HG02623 (cell line): ENCODE measurements around the gene ALS2.
"Not testable (repeated sequence)": the region's sequence is repeated elsewhere in the genome, so short reads cannot be mapped to it uniquely, and the experiment has no call there.

Source experiments
- ATAC-seq: cut with Tn5 transposase; IDR thresholded peaks from one replicate; pipeline ENCODE4 v1.9.1; 2021; ENCODE audit warnings: moderate library complexity; ENCODE audit not compliant: unreplicated experiment

ALS2 gene

GRCh38 chr2:201795607-201796477 is 15.1 kb upstream of the ALS2 start:
- ATAC-seq, result no peak

- no peak for ATAC-seq
These were observed 13.6 kb upstream of the ALS2 start for GRCh38 chr2:201794294-201794693.

- no peak for ATAC-seq
These were observed 12.9 kb upstream of the ALS2 start for GRCh38 chr2:201793631-201794030.

- no peak for ATAC-seq
These were observed 10.3 kb upstream of the ALS2 start for GRCh38 chr2:201790989-201791388.

- no peak for ATAC-seq
These were observed 9.6 kb upstream of the ALS2 start for GRCh38 chr2:201790291-201790690.

GRCh38 chr2:201789395-201789794 is 8.7 kb upstream of the ALS2 start:
- no peak for ATAC-seq

GRCh38 chr2:201788371-201788770 is 7.6 kb upstream of the ALS2 start:
- ATAC-seq, result no peak

GRCh38 chr2:201786471-201786870 is 5.7 kb upstream of the ALS2 start:
- ATAC-seq, result no peak

- ATAC-seq, result no peak
These were observed 4.4 kb upstream of the ALS2 start for GRCh38 chr2:201785135-201785534.

GRCh38 chr2:201784563-201784962 is 3.8 kb upstream of the ALS2 start:
- no peak for ATAC-seq

- no peak for ATAC-seq
These were observed 871 bp upstream of the ALS2 start for GRCh38 chr2:201781557-201782051.

- ATAC-seq, result peak; percentile 6
These were observed 646 bp downstream of the ALS2 start for GRCh38 chr2:201779901-201780673.

GRCh38 chr2:201777869-201778268 is 2.9 kb downstream of the ALS2 start:
- no peak for ATAC-seq

GRCh38 chr2:201777043-201777442 is 3.7 kb downstream of the ALS2 start:
- no peak for ATAC-seq

- no peak for ATAC-seq
These were observed 5.4 kb downstream of the ALS2 start for GRCh38 chr2:201775326-201775725.

- ATAC-seq, result no peak
These were observed 6.2 kb downstream of the ALS2 start for GRCh38 chr2:201774546-201774945.

GRCh38 chr2:201773990-201774389 is 6.7 kb downstream of the ALS2 start:
- ATAC-seq, result no peak

GRCh38 chr2:201769666-201770373 is 10.9 kb downstream of the ALS2 start:
- no peak for ATAC-seq

GRCh38 chr2:201768918-201769317 is 11.8 kb downstream of the ALS2 start:
- no peak for ATAC-seq

GRCh38 chr2:201765799-201766198 is 14.9 kb downstream of the ALS2 start:
- ATAC-seq, result no peak

GRCh38 chr2:201764469-201764868 is 16.3 kb downstream of the ALS2 start:
- ATAC-seq, result not testable (repeated sequence)
